ENCODE results near the gene TSR3. TPM values are rescaled to one million over a fixed set of nuclear protein-coding genes. Genes with fewer than 3 reads are reported as not detected.

TSR3 gene
- total RNA-seq, 1 experiment from 2014 or later: 50.5 TPM

DNA sequence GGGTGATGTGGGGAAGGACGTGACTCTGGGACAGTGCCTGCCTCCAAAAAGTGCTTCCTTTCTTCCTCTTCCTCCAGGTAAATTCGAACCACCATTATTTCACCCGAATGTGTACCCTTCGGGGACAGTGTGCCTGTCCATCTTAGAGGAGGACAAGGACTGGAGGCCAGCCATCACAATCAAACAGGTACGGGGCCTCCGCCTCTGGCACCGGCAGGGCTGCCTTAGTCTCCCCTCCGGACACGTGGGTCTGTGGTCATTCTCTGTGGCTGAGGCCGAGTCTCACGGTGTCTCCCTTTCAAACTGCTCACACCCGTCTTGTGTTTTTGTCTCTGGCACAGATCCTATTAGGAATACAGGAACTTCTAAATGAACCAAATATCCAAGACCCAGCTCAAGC lies 31.6 kb downstream of the TSR3 start:
- Histone ChIP-seq H3K9me3 (replicated peaks) (no peaks in the 10 kb centered on the region), H3K27me3 (no peaks in the 10 kb centered on the region), H3K27ac (no peak overlapping the region), H3K4me1 (no peaks in the 10 kb centered on the region), H3K4me3 (no peak overlapping the region), H3K36me3 (peaks cover 81% of the 10 kb centered on the region)
- no peak for DNase-seq

DNA sequence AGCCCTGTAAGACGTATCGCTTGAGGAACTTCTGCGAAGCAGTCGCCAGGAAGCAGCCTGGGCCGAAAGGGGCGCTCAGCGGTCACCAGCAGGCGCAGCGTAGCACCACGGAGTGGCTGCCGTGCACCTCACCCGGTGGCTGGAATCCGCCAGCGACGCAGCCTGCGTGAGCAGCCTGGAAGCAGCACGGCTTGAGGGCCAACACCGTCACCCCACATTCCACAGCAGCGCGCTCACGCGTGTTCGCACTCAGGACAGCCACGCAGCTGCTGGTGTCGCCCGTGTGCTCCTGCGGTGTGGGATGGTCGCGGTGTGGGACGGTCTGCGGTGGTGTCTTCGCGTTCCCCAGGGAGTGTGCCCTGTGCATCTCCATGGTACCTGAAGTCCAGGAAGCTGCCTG lies 32.6 kb downstream of the TSR3 start:
- DNase-seq: no peak
- Histone ChIP-seq H3K27ac (no peak overlapping the region), H3K36me3 (peaks cover 81% of the 10 kb centered on the region), H3K4me1 (no peaks in the 10 kb centered on the region), H3K27me3 (no peaks in the 10 kb centered on the region), H3K9me3 (replicated peaks) (no peaks in the 10 kb centered on the region), H3K4me3 (no peak overlapping the region)

- Histone ChIP-seq H3K9me3 (replicated peaks) (no peaks in the 10 kb centered on the region), H3K4me1 (no peaks in the 10 kb centered on the region), H3K4me3 (no peak overlapping the region), H3K36me3 (peaks cover 82% of the 10 kb centered on the region), H3K27me3 (no peaks in the 10 kb centered on the region), H3K27ac (no peak overlapping the region)
- DNase-seq: no peak
These were observed 33.5 kb downstream of the TSR3 start for GRCh38 chr16:1318268-1318545.

- DNase-seq: no peak
- H3K27ac ChIP-seq: no peak overlapping the region
- H3K36me3 ChIP-seq: peaks cover 85% of the 10 kb centered on the region
- no peaks in the 10 kb centered on the region for H3K4me1 ChIP-seq
- H3K27me3 ChIP-seq: no peaks in the 10 kb centered on the region
- H3K9me3 ChIP-seq (replicated peaks): no peaks in the 10 kb centered on the region
- no peak overlapping the region for H3K4me3 ChIP-seq
These were observed 34.0 kb downstream of the TSR3 start for GRCh38 chr16:1317479-1318267.

GRCh38 chr16:1316033-1316405 lies 35.7 kb downstream of the TSR3 start:
- DNase-seq: no peak
- H3K36me3 ChIP-seq: peaks cover 84% of the 10 kb centered on the region

GRCh38 chr16:1315081-1316032 lies 36.3 kb downstream of the TSR3 start:
- no peaks in the 10 kb centered on the region for H3K9me3 ChIP-seq (replicated peaks)
- no peaks in the 10 kb centered on the region for H3K27me3 ChIP-seq
- no peak overlapping the region for H3K4me3 ChIP-seq
- H3K36me3 ChIP-seq: peaks cover 77% of the 10 kb centered on the region
- H3K4me1 ChIP-seq: peaks cover 4% of the 10 kb centered on the region; the same call in 1 of the 2 replicates
- no peak for DNase-seq
- H3K27ac ChIP-seq: no peak overlapping the region

More at GRCh38 chr16:1316033-1316405, 35.7 kb downstream of the TSR3 start:
- Histone ChIP-seq H3K27ac (no peak overlapping the region), H3K4me1 (peaks cover 4% of the 10 kb centered on the region; the same call in 1 of the 2 replicates), H3K4me3 (no peak overlapping the region), H3K27me3 (no peaks in the 10 kb centered on the region), H3K9me3 (replicated peaks) (no peaks in the 10 kb centered on the region)

DNA sequence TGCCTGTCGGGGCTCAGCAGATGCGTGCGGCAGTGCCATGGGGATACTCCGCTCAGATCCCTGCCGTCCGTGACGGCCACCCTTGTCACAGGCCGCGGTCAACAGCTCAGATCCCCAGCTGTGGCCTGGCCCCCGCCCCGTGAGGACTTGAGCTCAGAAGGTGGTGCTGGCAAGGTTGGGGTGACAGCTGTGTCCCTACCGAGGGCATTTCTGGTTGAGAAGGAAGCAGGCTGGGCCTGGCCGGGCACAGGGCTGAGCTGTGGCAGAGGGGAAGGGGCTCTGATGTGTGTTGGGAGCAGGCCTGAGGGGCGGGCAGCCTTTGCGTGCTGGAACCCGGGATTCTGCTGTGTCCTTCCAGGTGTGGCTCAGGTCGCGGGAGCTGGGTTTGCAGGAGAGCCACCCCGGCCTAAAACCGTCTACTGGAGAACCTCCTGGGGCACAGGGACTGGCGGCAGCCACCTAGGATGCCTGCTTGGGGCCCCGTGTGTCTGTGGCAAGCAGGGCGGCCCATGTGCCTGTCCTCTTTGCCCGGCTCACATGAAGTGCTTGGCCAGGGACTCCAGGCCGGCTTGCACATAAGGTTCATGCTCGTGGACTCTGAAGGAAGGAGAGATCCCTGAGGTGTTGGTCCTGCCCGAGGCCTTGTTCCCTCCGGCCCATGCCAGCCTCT lies 37.1 kb downstream of the TSR3 start:
- Histone ChIP-seq H3K4me3 (no peak overlapping the region), H3K36me3 (peaks cover 69% of the 10 kb centered on the region), H3K27me3 (no peaks in the 10 kb centered on the region), H3K4me1 (peaks cover 4% of the 10 kb centered on the region; the same call in 1 of the 2 replicates), H3K9me3 (replicated peaks) (no peaks in the 10 kb centered on the region), H3K27ac (no peak overlapping the region)
- no peak for DNase-seq

DNA sequence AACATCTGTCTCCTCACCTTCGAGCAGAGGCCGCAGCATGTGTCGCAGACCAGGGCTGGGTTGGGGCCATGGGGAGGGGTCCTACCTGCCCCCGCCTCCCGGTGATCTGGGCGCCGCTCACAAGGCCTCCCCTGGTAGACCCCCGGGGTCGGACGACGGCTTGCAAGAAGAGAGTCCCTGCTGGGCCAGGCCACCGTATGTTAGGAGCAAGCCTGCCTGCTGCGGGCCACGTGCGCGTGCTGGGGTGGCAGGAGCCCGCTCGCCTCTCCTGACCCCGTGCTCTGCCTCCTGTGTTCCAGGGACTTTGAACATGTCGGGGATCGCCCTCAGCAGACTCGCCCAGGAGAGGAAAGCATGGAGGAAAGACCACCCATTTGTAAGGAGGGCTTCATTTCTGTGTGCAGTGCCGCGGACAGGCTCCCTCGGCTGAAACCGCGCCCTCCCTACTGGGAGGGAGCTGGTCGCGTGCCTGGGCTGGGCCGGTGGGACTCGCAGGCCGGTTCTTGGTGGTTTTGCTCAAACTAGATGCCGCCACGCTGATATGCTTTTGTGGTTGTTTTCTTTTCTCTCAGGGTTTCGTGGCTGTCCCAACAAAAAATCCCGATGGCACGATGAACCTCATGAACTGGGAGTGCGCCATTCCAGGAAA lies 37.8 kb downstream of the TSR3 start:
- no peaks in the 10 kb centered on the region for H3K27me3 ChIP-seq
- peaks cover 62% of the 10 kb centered on the region for H3K36me3 ChIP-seq
- no peak overlapping the region for H3K27ac ChIP-seq
- H3K4me3 ChIP-seq: no peak overlapping the region
- no peaks in the 10 kb centered on the region for H3K9me3 ChIP-seq (replicated peaks)
- H3K4me1 ChIP-seq: peaks cover 4% of the 10 kb centered on the region; the same call in 1 of the 2 replicates
- no peak for DNase-seq

GRCh38 chr16:1312903-1313302 lies 38.8 kb downstream of the TSR3 start:
- Histone ChIP-seq H3K27ac (no peak overlapping the region), H3K4me1 (peaks cover 4% of the 10 kb centered on the region; the same call in 1 of the 2 replicates), H3K27me3 (no peaks in the 10 kb centered on the region), H3K9me3 (replicated peaks) (no peaks in the 10 kb centered on the region), H3K36me3 (peaks cover 53% of the 10 kb centered on the region), H3K4me3 (no peak overlapping the region)
- no peak for DNase-seq

DNA sequence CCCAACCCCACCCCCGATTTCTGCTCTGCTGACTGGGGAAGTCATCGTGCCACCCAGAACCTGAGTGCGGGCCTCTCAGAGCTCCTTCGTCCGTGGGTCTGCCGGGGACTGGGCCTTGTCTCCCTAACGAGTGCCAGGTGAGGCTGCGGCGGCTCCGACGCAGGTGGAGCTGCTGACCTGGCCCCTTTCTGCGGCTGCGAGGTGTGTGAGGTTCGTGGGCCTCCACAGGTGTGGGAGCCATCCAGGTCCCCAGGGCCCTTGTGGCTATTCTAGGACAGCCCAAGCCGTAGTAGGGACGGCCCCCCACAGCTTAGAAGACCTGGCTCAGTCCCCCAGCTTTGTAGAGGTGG lies 39.2 kb downstream of the TSR3 start:
- Histone ChIP-seq H3K36me3 (peaks cover 48% of the 10 kb centered on the region), H3K4me1 (peaks cover 4% of the 10 kb centered on the region; the same call in 1 of the 2 replicates), H3K4me3 (no peak overlapping the region)

DNA sequence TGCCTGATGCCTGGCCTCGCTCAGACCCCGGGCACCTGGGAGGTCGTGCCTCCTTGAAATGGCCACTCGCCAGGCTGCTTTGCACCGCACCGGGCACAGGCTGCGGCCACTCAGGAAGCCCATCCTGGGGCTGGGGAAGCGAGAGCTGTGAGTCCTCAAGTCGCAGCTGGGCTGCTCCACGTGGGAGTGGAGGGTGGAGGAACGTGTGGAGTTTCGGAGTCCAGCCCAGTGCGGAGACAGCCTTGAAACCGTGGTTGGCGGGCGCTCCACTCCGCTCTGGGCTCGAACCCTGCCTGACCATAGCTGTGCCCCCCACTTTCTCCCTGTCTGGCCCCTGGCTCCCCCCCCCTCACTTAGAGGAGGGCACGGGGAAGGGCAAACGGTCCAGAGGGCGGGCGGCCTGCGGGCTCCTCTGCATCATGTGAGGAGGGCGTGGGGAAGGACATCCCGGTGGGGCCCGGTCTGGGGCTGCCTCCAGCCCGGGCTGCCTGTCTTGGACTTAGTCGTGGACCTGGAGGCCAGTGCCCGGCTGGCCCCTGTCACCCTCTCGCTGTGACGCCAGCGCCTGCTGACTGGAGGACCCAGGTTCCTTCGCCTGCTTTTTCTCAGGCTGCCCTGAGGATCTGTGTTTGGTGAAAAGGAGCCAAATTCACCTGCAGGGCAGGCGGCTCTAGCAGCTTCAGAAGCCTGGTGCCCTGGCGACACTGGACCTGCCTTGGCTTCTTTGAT lies 39.8 kb downstream of the TSR3 start:
- Histone ChIP-seq H3K9me3 (replicated peaks) (no peaks in the 10 kb centered on the region), H3K4me3 (no peak overlapping the region), H3K36me3 (peaks cover 43% of the 10 kb centered on the region), H3K4me1 (peaks cover 4% of the 10 kb centered on the region; the same call in 1 of the 2 replicates), H3K27ac (no peak overlapping the region), H3K27me3 (no peaks in the 10 kb centered on the region)
- DNase-seq: no peak

More for the DNA sequence above, 39.2 kb downstream of the TSR3 start:
- Histone ChIP-seq H3K9me3 (replicated peaks) (no peaks in the 10 kb centered on the region), H3K27me3 (no peaks in the 10 kb centered on the region), H3K27ac (no peak overlapping the region)
- DNase-seq: no peak

GRCh38 chr16:1311212-1311737 lies 40.4 kb downstream of the TSR3 start:
- Histone ChIP-seq H3K27ac (no peak overlapping the region), H3K36me3 (peaks cover 36% of the 10 kb centered on the region)
- DNase-seq: no peak

DNA sequence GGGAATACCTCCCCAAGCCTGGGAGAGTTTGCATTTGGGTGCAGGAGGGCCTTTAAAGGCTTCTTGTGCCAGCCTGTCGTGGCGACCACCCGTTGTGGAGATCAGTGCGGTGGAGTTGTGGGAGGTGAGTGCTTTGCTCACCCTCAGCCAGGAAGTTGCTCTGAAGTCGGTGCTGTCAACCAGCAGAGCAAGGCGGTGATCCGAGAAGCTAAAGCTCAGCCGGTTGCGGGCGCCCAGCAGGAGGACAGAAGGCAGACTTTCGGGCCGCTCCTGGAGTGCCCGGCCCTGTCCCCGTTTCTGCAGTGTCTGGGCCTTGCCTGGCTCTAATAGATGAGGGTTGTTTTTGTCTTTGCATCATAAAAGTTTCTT lies 40.9 kb downstream of the TSR3 start:
- Histone ChIP-seq H3K27me3 (no peaks in the 10 kb centered on the region), H3K9me3 (replicated peaks) (no peaks in the 10 kb centered on the region), H3K27ac (no peak overlapping the region), H3K36me3 (peaks cover 32% of the 10 kb centered on the region), H3K4me3 (peak overlapping the region; percentile 73), H3K4me1 (peaks cover 4% of the 10 kb centered on the region; the same call in 1 of the 2 replicates)
- no peak for DNase-seq

More at GRCh38 chr16:1311212-1311737, 40.4 kb downstream of the TSR3 start:
- H3K27me3 ChIP-seq: no peaks in the 10 kb centered on the region
- H3K9me3 ChIP-seq (replicated peaks): no peaks in the 10 kb centered on the region
- peak overlapping the region; percentile 73 for H3K4me3 ChIP-seq
- H3K4me1 ChIP-seq: peaks cover 4% of the 10 kb centered on the region; the same call in 1 of the 2 replicates

All from SJCRH30 (cell line).